ENCODE data around the gene GLRX. TPM values are rescaled to one million over a fixed set of nuclear protein-coding genes. Genes with fewer than 3 reads are reported as not detected.
"Not testable (repeated sequence)": the region's sequence is repeated elsewhere in the genome, so short reads cannot be mapped to it uniquely, and the experiment has no call there.

Gene GLRX
- total RNA-seq, 3 donors from 2014 or later: 10.1 to 16.3 (median 12.8) TPM

GRCh38 chr5:95813035-95813434 lies 9.5 kb downstream of the GLRX start:
- Mint-ChIP-seq H3K4me1 (ENCODE audit: low read depth) (peaks cover 93% of the 10 kb centered on the region), H3K36me3 (ENCODE audit: insufficient read depth) (peaks cover 32% of the 10 kb centered on the region)
- ATAC-seq; DNase-seq; H3K9me3 Mint-ChIP-seq; H3K27me3 Mint-ChIP-seq (ENCODE audit: low read depth); H3K4me3 Mint-ChIP-seq: not testable (repeated sequence)

GRCh38 chr5:95812074-95812471 lies 10.5 kb downstream of the GLRX start:
- ATAC-seq (no peak), DNase-seq (no peak)
- Mint-ChIP-seq H3K4me3 (no peak overlapping the region), H3K36me3 (ENCODE audit: insufficient read depth) (peaks cover 32% of the 10 kb centered on the region), H3K27me3 (ENCODE audit: low read depth) (no peaks in the 10 kb centered on the region), H3K4me1 (ENCODE audit: low read depth) (peaks cover 88% of the 10 kb centered on the region), H3K9me3 (no peaks in the 10 kb centered on the region)

GRCh38 chr5:95811461-95812073 lies 11.0 kb downstream of the GLRX start:
- Mint-ChIP-seq H3K36me3 (ENCODE audit: insufficient read depth) (peaks cover 30% of the 10 kb centered on the region), H3K4me1 (ENCODE audit: low read depth) (peaks cover 83% of the 10 kb centered on the region)
- H3K27me3 Mint-ChIP-seq (ENCODE audit: low read depth); H3K4me3 Mint-ChIP-seq; H3K9me3 Mint-ChIP-seq; DNase-seq; ATAC-seq: not testable (repeated sequence)

GRCh38 chr5:95811126-95811423 lies 11.5 kb downstream of the GLRX start:
- not testable (repeated sequence) for H3K27me3 Mint-ChIP-seq (ENCODE audit: low read depth); H3K9me3 Mint-ChIP-seq; H3K4me3 Mint-ChIP-seq; ATAC-seq; DNase-seq
- Mint-ChIP-seq H3K4me1 (ENCODE audit: low read depth) (peaks cover 78% of the 10 kb centered on the region), H3K36me3 (ENCODE audit: insufficient read depth) (peaks cover 25% of the 10 kb centered on the region)

GRCh38 chr5:95810305-95811125 lies 12.0 kb downstream of the GLRX start:
- Mint-ChIP-seq H3K36me3 (ENCODE audit: insufficient read depth) (peaks cover 22% of the 10 kb centered on the region), H3K9me3 (no peaks in the 10 kb centered on the region), H3K27me3 (ENCODE audit: low read depth) (no peaks in the 10 kb centered on the region), H3K4me3 (peak overlapping the region; percentile 51), H3K4me1 (ENCODE audit: low read depth) (peaks cover 72% of the 10 kb centered on the region)
- no peak for ATAC-seq
- no peak for DNase-seq

GRCh38 chr5:95809414-95809960 lies 13.0 kb downstream of the GLRX start:
- H3K4me3 Mint-ChIP-seq: no peak overlapping the region
- H3K27me3 Mint-ChIP-seq (ENCODE audit: low read depth): no peaks in the 10 kb centered on the region
- ATAC-seq (no peak), DNase-seq (no peak)
- H3K9me3 Mint-ChIP-seq: no peaks in the 10 kb centered on the region
- H3K4me1 Mint-ChIP-seq (ENCODE audit: low read depth): peaks cover 63% of the 10 kb centered on the region
- H3K36me3 Mint-ChIP-seq (ENCODE audit: insufficient read depth): peaks cover 20% of the 10 kb centered on the region

GRCh38 chr5:95808686-95809413 lies 13.7 kb downstream of the GLRX start:
- Mint-ChIP-seq H3K27me3 (ENCODE audit: low read depth) (no peaks in the 10 kb centered on the region), H3K4me3 (peak overlapping the region; percentile 30), H3K36me3 (ENCODE audit: insufficient read depth) (peaks cover 15% of the 10 kb centered on the region), H3K4me1 (ENCODE audit: low read depth) (peaks cover 58% of the 10 kb centered on the region), H3K9me3 (no peaks in the 10 kb centered on the region)
- peak; percentile 69 for DNase-seq
- peak; percentile 99 for ATAC-seq

GRCh38 chr5:95808013-95808685 lies 14.4 kb downstream of the GLRX start:
- Mint-ChIP-seq H3K4me1 (ENCODE audit: low read depth) (peaks cover 54% of the 10 kb centered on the region), H3K4me3 (peak overlapping the region; percentile 30), H3K27me3 (ENCODE audit: low read depth) (no peaks in the 10 kb centered on the region), H3K36me3 (ENCODE audit: insufficient read depth) (peaks cover 12% of the 10 kb centered on the region), H3K9me3 (no peaks in the 10 kb centered on the region)
- no peak for ATAC-seq
- DNase-seq: no peak

- DNase-seq: no peak
- peaks cover 2% of the 10 kb centered on the region for H3K36me3 Mint-ChIP-seq (ENCODE audit: insufficient read depth)
- no peaks in the 10 kb centered on the region for H3K27me3 Mint-ChIP-seq (ENCODE audit: low read depth)
- H3K9me3 Mint-ChIP-seq: no peaks in the 10 kb centered on the region
- H3K4me1 Mint-ChIP-seq (ENCODE audit: low read depth): peaks cover 41% of the 10 kb centered on the region
- H3K4me3 Mint-ChIP-seq: no peak overlapping the region
- no peak for ATAC-seq
These were observed 15.8 kb downstream of the GLRX start for GRCh38 chr5:95806687-95807086.

- Mint-ChIP-seq H3K4me1 (ENCODE audit: low read depth) (peaks cover 23% of the 10 kb centered on the region), H3K36me3 (ENCODE audit: insufficient read depth) (peaks cover 1% of the 10 kb centered on the region), H3K9me3 (no peaks in the 10 kb centered on the region), H3K4me3 (no peak overlapping the region), H3K27me3 (ENCODE audit: low read depth) (no peaks in the 10 kb centered on the region)
- DNase-seq (no peak), ATAC-seq (no peak)
These were observed 17.6 kb downstream of the GLRX start for GRCh38 chr5:95804736-95805539.

GRCh38 chr5:95803271-95804148 lies 19.0 kb downstream of the GLRX start:
- Mint-ChIP-seq H3K36me3 (ENCODE audit: insufficient read depth) (no peaks in the 10 kb centered on the region), H3K9me3 (no peaks in the 10 kb centered on the region), H3K27me3 (ENCODE audit: low read depth) (no peaks in the 10 kb centered on the region), H3K4me1 (ENCODE audit: low read depth) (peaks cover 9% of the 10 kb centered on the region), H3K4me3 (no peak overlapping the region)
- no peak for ATAC-seq
- DNase-seq: no peak

- H3K4me3 Mint-ChIP-seq: no peak overlapping the region
- H3K36me3 Mint-ChIP-seq (ENCODE audit: insufficient read depth): no peaks in the 10 kb centered on the region
- no peaks in the 10 kb centered on the region for H3K4me1 Mint-ChIP-seq (ENCODE audit: low read depth)
- ATAC-seq (no peak), DNase-seq (no peak)
- no peaks in the 10 kb centered on the region for H3K9me3 Mint-ChIP-seq
- no peaks in the 10 kb centered on the region for H3K27me3 Mint-ChIP-seq (ENCODE audit: low read depth)
These were observed 20.6 kb downstream of the GLRX start for GRCh38 chr5:95801961-95802360.

- no peak overlapping the region for H3K4me3 Mint-ChIP-seq
- no peaks in the 10 kb centered on the region for H3K27me3 Mint-ChIP-seq (ENCODE audit: low read depth)
- ATAC-seq: no peak
- no peaks in the 10 kb centered on the region for H3K4me1 Mint-ChIP-seq (ENCODE audit: low read depth)
- no peak for DNase-seq
- no peaks in the 10 kb centered on the region for H3K9me3 Mint-ChIP-seq
- H3K36me3 Mint-ChIP-seq (ENCODE audit: insufficient read depth): no peaks in the 10 kb centered on the region
These were observed 21.0 kb downstream of the GLRX start for GRCh38 chr5:95801532-95801931.

Data from activated T-cell treated with anti-CD3 and anti-CD28 coated beads, Interleukin-2, amount 50 U/mL, for 4 hours (primary cell).